OCI-LY1 (cell line): ENCODE results near the gene ETV7.

Experiments
- H2AFZ ChIP-seq: fragments of 200-600 bp; sonication (generic), shearing (Covaris generic); 2 replicates; pipeline ENCODE4 v1.6.0; 2014; ENCODE audit warnings: antibody characterized with exemption, mild to moderate bottlenecking, low read length
- H3F3A ChIP-seq: fragments of 200-600 bp; sonication (generic), shearing (Covaris generic); 2 replicates; pipeline ENCODE4 v1.6.0; 2014; ENCODE audit warnings: mild to moderate bottlenecking, antibody characterized with exemption, low read length, moderate library complexity; ENCODE audit not compliant: insufficient read depth
- H3K27ac ChIP-seq: fragments of 200-600 bp; sonication (generic); 2 replicates; pipeline ENCODE4 v1.5.1; 2014; ENCODE audit warnings: low read length, mixed run types, mild to moderate bottlenecking, low read depth; ENCODE audit not compliant: poor library complexity, severe bottlenecking
- H3K27me3 ChIP-seq: fragments of 200-600 bp; sonication (generic); 2 replicates; pipeline ENCODE4 v1.6.0; 2014; ENCODE audit warnings: antibody characterized with exemption, mild to moderate bottlenecking, low read length, moderate library complexity; ENCODE audit not compliant: insufficient read depth
- H3K36me3 ChIP-seq: fragments of 200-600 bp; sonication (generic); 2 replicates; pipeline ENCODE4 v1.6.1; 2014; ENCODE audit warnings: mild to moderate bottlenecking, antibody characterized with exemption, low read length, moderate library complexity, mixed read lengths; ENCODE audit not compliant: insufficient read depth
- H3K4me1 ChIP-seq: fragments of 200-600 bp; sonication (generic); 2 replicates; pipeline ENCODE4 v1.5.1; 2014; ENCODE audit warnings: mild to moderate bottlenecking, low read length, moderate library complexity; ENCODE audit not compliant: insufficient read depth, severe bottlenecking
- H3K4me2 ChIP-seq: fragments of 200-600 bp; sonication (generic), shearing (Covaris generic); 2 replicates; pipeline ENCODE4 v1.6.1; 2014; ENCODE audit warnings: low read length
- H3K4me3 ChIP-seq: fragments of 200-600 bp; sonication (generic); 2 replicates; pipeline ENCODE4 v1.5.1; 2014; ENCODE audit warnings: low read length, low read depth, mild to moderate bottlenecking, mixed read lengths; ENCODE audit not compliant: poor library complexity, severe bottlenecking
- H3K79me2 ChIP-seq: fragments of 200-600 bp; shearing (Covaris generic); 2 replicates; pipeline ENCODE4 v1.6.1; 2016; ENCODE audit warnings: mixed run types, low read length, mixed read lengths; ENCODE audit not compliant: insufficient read depth
- H3K9ac ChIP-seq: fragments of 200-600 bp; sonication (generic), shearing (Covaris generic); 2 replicates; pipeline ENCODE4 v1.6.1; 2014; ENCODE audit warnings: mild to moderate bottlenecking, low read length, mixed read lengths
- H3K9me2 ChIP-seq: fragments of 200-600 bp; sonication (generic), shearing (Covaris generic); 2 replicates; pipeline ENCODE4 v1.6.1; 2014; ENCODE audit warnings: low read depth, mild to moderate bottlenecking, low read length, mixed read lengths
- H3K9me3 ChIP-seq: fragments of 200-600 bp; shearing (Covaris generic); 2 replicates; pipeline ENCODE4 v1.6.1; 2014; ENCODE audit warnings: low read length, mixed read lengths
- H4K20me1 ChIP-seq: fragments of 200-600 bp; sonication (generic), shearing (Covaris generic); 2 replicates; pipeline ENCODE4 v1.6.0; 2016; ENCODE audit warnings: mild to moderate bottlenecking, low read length; ENCODE audit not compliant: insufficient read depth
- EZH2 ChIP-seq: fragments of 200-600 bp; sonication (generic), shearing (Covaris generic); IDR thresholded peaks from 2 replicates; pipeline ENCODE4 v1.8.0; 2017; ENCODE audit warnings: borderline replicate concordance, mixed run types, mild to moderate bottlenecking, antibody characterized with exemption, low read length, moderate library complexity, mixed read lengths
- TF ChIP-seq, protein P1 (sequence below): fragments of 200-600 bp; sonication (generic), shearing (Covaris generic); IDR thresholded peaks from 2 replicates; pipeline ENCODE4 v1.5.1; 2017; ENCODE audit warnings: mild to moderate bottlenecking, antibody characterized with exemption, low read length, moderate library complexity, mixed read lengths

ETV7 gene

DNA sequence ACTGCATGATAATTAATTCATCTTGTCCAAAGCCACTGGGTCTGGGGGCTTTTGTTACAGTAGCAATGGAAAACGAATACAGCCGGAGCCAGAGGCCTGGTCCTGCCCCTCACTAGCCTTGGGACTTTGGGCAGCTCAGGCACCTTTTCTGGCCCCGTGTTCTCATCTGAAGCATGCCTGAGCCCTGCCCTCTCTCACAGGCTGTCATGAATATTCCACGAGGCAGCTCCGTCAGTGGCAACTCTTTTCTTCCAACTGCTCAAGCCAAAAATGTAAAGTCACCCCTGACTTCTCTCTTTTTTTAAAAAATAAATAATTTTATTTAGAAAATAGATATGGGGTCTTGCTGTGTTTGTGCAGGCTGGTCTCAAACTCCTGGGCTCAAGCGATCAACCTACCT lies 56.1 kb downstream of the ETV7 start:
- Histone ChIP-seq H4K20me1 (no peaks in the 10 kb centered on the region), H3K9me3 (no peaks in the 10 kb centered on the region), H2AFZ (no peak overlapping the region), H3K79me2 (no peaks in the 10 kb centered on the region), H3F3A (no peaks in the 10 kb centered on the region), H3K9ac (no peak overlapping the region), H3K36me3 (no peaks in the 10 kb centered on the region), H3K9me2 (no peaks in the 10 kb centered on the region), H3K4me3 (no peak overlapping the region), H3K4me1 (no peaks in the 10 kb centered on the region), H3K27ac (no peak overlapping the region), H3K4me2 (no peak overlapping the region), H3K27me3 (peaks cover 11% of the 10 kb centered on the region)
- TF ChIP-seq EZH2, result no peak
- TF ChIP-seq, protein P1, sequence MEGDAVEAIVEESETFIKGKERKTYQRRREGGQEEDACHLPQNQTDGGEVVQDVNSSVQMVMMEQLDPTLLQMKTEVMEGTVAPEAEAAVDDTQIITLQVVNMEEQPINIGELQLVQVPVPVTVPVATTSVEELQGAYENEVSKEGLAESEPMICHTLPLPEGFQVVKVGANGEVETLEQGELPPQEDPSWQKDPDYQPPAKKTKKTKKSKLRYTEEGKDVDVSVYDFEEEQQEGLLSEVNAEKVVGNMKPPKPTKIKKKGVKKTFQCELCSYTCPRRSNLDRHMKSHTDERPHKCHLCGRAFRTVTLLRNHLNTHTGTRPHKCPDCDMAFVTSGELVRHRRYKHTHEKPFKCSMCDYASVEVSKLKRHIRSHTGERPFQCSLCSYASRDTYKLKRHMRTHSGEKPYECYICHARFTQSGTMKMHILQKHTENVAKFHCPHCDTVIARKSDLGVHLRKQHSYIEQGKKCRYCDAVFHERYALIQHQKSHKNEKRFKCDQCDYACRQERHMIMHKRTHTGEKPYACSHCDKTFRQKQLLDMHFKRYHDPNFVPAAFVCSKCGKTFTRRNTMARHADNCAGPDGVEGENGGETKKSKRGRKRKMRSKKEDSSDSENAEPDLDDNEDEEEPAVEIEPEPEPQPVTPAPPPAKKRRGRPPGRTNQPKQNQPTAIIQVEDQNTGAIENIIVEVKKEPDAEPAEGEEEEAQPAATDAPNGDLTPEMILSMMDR, result no peak

DNA sequence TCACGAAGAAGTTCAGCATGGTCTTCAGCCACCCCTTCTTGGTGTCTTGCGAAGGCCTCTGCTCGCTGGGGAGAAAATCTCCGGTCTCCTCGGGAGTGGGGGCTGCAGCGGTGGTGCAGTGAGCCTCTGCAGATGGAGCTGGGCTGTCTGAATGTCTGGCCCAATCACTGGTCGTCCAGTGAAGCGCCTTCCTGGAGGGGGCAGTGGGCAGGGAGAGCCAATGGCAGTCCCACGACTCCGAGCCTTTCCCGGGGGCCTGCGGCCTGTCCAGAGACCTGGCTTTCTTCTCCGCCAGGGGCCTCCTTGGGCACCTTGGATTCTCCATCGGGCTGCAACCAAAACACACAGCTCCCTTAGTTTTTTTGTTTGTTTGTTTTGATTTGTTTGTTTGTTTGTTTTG lies 57.1 kb downstream of the ETV7 start:
- no peaks in the 10 kb centered on the region for H4K20me1 ChIP-seq
- no peaks in the 10 kb centered on the region for H3K79me2 ChIP-seq
- no peaks in the 10 kb centered on the region for H3K9me2 ChIP-seq
- H3K36me3 ChIP-seq, result no peaks in the 10 kb centered on the region
- H3K27ac ChIP-seq, result no peak overlapping the region
- peaks cover 11% of the 10 kb centered on the region for H3K27me3 ChIP-seq
- no peak overlapping the region for H3K9ac ChIP-seq
- H3K9me3 ChIP-seq, result no peaks in the 10 kb centered on the region
- TF ChIP-seq, protein P1, result no peak
- TF ChIP-seq EZH2, result no peak
- H3F3A ChIP-seq, result no peaks in the 10 kb centered on the region
- H2AFZ ChIP-seq, result no peak overlapping the region
- no peak overlapping the region for H3K4me2 ChIP-seq
- no peak overlapping the region for H3K4me3 ChIP-seq
- H3K4me1 ChIP-seq, result no peaks in the 10 kb centered on the region

DNA sequence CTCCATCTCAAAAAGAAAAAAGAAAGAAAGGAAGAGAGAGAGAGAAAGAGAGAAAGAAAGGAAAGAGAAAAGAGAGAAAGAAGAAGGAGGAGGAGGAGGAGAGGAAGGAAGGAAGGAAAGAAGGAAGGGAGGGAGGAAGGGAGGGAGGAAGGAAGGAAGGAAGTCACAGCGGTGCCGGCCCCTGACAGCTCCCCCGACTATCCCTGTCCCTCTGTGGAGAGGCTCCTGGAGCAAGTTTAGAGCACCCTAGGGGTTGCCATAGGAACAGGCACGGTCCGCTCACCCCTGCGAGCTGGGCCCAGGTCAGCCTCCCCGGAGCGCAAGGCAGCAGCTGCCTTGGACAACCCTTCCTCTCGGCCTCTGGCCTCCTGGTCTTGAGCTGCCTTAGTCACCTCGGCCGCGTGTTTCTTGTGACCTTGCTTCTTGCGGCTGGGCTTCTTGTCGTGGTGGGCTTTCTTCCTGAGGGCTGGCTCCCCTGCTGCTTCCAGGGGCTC lies 57.6 kb downstream of the ETV7 start:
- H2AFZ ChIP-seq, result no peak overlapping the region
- H3K9me2 ChIP-seq, result no peaks in the 10 kb centered on the region
- no peaks in the 10 kb centered on the region for H3K4me1 ChIP-seq
- no peak overlapping the region for H3K9ac ChIP-seq
- H3K4me2 ChIP-seq, result no peak overlapping the region
- H3K4me3 ChIP-seq, result no peak overlapping the region
- H3K27me3 ChIP-seq, result peaks cover 13% of the 10 kb centered on the region
- no peak overlapping the region for H3K27ac ChIP-seq
- H3K36me3 ChIP-seq, result no peaks in the 10 kb centered on the region
- H4K20me1 ChIP-seq, result no peaks in the 10 kb centered on the region
- H3K9me3 ChIP-seq, result no peaks in the 10 kb centered on the region
- H3K79me2 ChIP-seq, result no peaks in the 10 kb centered on the region
- no peaks in the 10 kb centered on the region for H3F3A ChIP-seq
- TF ChIP-seq, protein P1, result no peak
- TF ChIP-seq EZH2, result no peak
